Measurements from ENCODE around the gene TTLL8.

Gene TTLL8

DNA sequence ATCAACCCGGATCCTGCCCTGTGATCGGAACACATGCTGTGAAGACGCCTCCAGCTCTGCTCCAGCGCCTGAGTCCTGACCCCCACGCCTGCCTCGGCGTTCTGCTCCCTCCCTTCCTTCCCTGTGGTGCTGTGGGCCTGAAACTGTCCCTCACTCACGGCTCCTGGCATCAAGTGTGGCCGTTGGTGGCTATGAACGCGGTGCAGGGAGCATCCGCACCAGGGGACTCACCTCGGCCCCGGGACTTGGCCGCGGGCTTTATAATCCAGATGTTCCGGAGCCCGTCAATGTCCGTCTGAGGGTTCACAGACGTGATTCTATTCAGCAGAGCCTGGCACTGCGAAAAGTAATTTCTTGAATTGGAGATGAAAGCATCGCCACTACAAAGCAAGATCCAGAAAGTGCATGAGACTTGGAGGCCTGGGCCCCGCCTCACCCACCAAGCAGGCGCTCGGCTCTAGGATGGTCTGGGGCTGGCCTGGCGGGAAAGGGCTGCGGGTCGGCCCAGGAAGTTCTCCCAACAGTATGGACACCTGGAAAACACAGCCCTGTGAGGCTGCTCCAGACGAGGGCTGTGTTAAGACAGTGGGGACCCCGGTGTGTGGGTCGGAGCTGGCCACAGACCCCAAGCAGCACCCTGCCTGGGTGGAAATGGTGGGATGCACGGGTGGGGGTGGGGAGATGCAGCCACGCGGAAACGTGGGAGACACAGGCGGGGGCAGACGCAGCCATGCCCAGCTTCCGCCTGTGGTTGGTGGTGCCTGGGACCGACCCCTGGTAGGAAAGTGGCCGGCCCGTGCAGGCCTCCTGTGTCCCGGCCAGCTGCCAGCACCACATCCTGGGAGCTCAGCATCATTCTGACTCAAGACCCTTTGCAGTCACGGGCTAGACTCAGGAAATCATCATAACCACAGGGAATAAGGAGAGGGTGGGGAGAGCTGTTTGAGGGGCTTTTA is 23.7 kb downstream of the TTLL8 start:
- TF ChIP-seq NFIC (IDR thresholded peaks at IDR 0.05): no peak

DNA sequence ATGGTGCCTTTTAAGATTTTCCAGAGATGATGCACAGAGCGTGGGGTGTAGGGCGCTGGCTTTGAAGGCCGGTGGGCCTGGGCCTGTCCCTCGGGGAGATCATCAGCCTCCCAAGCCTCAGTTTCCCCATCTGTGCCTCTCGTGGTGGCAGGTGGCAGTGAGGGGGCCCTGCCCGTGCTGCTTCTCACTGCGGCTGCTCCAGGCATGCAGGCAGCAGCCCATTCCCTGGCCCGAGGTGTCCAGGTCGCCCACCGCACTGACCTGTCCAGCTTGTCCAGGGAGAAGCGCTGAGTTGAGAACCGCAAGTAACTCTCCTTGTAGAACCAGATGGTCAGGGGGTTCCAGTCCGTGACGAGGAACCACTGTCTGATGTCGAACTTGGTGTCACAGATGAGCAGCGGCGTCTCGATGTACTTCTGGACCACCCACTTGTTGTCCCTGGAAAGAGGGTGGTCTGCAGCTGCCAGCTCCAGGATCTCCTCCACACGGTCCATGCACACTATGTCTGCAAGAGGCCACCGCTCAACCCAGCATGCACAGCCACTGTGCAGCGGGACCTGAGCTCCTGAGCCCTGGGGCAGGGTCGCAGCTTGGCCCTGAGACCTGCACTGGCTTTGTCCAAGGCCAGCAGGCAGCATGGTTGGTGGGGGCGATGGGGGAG is 25.0 kb downstream of the TTLL8 start:
- no peak for TF ChIP-seq TCF12 (IDR thresholded peaks at IDR 0.05; ENCODE audit: low read depth)
- TF ChIP-seq USF1 (IDR thresholded peaks at IDR 0.05): no peak
- TF ChIP-seq RAD21 (IDR thresholded peaks at IDR 0.05; ENCODE audit: low read depth): no peak
- TF ChIP-seq NFIC (IDR thresholded peaks at IDR 0.05): no peak
- TF ChIP-seq, protein P1, sequence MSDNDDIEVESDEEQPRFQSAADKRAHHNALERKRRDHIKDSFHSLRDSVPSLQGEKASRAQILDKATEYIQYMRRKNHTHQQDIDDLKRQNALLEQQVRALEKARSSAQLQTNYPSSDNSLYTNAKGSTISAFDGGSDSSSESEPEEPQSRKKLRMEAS (IDR thresholded peaks at IDR 0.05): no peak
- TF ChIP-seq, protein P2, sequence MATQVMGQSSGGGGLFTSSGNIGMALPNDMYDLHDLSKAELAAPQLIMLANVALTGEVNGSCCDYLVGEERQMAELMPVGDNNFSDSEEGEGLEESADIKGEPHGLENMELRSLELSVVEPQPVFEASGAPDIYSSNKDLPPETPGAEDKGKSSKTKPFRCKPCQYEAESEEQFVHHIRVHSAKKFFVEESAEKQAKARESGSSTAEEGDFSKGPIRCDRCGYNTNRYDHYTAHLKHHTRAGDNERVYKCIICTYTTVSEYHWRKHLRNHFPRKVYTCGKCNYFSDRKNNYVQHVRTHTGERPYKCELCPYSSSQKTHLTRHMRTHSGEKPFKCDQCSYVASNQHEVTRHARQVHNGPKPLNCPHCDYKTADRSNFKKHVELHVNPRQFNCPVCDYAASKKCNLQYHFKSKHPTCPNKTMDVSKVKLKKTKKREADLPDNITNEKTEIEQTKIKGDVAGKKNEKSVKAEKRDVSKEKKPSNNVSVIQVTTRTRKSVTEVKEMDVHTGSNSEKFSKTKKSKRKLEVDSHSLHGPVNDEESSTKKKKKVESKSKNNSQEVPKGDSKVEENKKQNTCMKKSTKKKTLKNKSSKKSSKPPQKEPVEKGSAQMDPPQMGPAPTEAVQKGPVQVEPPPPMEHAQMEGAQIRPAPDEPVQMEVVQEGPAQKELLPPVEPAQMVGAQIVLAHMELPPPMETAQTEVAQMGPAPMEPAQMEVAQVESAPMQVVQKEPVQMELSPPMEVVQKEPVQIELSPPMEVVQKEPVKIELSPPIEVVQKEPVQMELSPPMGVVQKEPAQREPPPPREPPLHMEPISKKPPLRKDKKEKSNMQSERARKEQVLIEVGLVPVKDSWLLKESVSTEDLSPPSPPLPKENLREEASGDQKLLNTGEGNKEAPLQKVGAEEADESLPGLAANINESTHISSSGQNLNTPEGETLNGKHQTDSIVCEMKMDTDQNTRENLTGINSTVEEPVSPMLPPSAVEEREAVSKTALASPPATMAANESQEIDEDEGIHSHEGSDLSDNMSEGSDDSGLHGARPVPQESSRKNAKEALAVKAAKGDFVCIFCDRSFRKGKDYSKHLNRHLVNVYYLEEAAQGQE (IDR thresholded peaks at IDR 0.05; ENCODE audit: low read depth): no peak
- TF ChIP-seq CEBPB (IDR thresholded peaks at IDR 0.05): no peak
- TF ChIP-seq CREB1 (IDR thresholded peaks at IDR 0.05; ENCODE audit: low read depth): no peak
- TF ChIP-seq FOXM1 (IDR thresholded peaks at IDR 0.05; ENCODE audit: borderline replicate concordance, low read depth): no peak
- TF ChIP-seq YY1 (IDR thresholded peaks at IDR 0.05; ENCODE audit: low read depth): no peak

- TF ChIP-seq CREB1 (IDR thresholded peaks at IDR 0.05; ENCODE audit: low read depth): no peak
These were observed 25.8 kb downstream of the TTLL8 start for GRCh38 chr22:50032109-50032871.

DNA sequence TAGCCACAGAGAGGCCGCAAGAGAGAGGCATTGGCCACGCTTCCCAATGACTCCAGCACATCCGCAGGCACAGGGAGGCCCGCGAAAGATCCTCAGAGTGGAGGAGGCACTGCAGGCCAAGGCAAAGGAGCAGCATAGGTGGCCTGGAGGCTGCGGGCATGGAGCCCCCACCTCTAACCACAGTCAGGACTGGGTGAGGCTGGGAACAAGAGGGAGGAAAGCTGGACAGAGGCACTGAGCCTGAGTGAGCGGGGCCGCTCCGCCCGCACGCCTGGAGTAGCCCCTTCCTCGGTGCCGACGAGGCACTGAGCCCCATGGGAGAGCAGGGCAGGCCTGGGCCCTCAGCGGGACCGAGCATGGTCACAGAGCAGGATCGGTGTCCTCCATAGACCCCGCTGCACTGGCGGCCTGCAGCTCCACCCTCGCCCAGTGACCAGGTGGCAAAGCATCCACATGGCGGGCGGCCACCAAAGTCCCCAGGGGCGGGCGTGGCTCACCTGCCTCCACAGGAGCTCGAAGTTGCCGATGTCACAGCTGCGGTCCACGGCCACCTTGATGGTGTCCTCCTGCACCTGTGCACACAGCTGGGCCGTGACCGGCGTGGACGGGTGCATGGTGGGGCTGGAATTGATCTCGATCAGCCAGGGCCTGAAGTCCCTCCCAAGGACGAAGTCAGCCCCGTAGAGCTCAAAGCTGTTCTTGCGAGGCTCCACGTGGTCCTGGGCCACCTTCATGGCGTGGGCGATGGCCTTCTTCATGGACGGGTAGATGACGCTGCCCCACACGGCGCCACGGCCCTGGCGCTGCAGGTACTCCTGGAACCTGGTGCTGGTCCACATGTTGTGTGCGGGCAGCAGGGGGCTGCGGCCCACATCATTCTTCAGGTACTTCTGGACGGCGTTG is 26.7 kb downstream of the TTLL8 start:
- TF ChIP-seq CEBPB (IDR thresholded peaks at IDR 0.05) (no peak), TAF1 (IDR thresholded peaks at IDR 0.05; ENCODE audit: low read depth) (no peak), TCF12 (IDR thresholded peaks at IDR 0.05; ENCODE audit: low read depth) (no peak), YY1 (IDR thresholded peaks at IDR 0.05; ENCODE audit: low read depth) (no peak), CREB1 (IDR thresholded peaks at IDR 0.05; ENCODE audit: low read depth) (no peak)
- TF ChIP-seq, protein P2 (IDR thresholded peaks at IDR 0.05; ENCODE audit: low read depth): peak; percentile 35; the same call in 1 of the 2 replicates

DNA sequence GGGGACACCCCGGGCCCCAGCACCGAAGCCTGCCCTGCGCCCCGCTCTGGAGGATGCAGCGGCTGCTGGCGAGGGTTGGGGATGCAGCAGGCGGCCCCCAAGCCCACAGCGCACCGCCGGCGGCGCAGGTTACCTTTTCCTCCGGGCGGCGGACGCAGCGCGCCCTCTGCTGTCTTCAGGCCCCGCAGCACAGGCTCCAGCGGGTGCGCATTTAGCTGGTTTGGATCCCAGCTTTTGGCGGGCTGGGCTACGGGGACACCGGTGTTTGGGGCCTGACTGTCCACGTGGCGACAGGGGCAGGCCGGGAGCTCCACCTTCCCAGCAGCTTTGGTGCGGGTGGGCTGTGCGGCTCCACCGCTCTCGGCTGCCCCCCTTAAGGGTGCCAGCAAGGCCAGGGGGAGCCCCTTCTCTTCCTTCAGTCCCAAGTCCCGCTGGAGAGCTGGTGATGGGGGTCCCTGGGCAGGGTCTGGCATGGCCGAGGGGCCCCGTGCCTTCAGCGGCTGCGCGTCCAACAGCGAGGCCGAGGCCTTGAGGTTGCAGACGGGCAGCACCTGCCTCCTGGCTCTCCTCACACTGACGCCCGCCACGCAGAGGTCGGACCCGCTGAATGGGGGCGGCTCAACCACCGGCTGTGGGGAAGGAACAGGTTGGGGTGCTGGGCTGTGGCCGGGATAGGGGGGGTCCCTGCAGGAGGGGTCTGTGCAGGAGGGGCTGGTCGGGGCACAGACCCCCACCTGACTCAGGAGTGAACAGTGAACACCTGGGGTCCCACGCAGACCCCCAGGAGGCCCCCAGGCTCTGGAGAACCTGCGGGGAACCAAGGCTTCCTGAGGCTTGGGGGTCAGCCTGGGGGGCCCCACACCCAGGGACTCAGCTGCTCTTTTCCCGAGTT is 27.6 kb downstream of the TTLL8 start:
- TF ChIP-seq CEBPB (IDR thresholded peaks at IDR 0.05) (no peak), USF1 (IDR thresholded peaks at IDR 0.05) (peak; percentile 56), YY1 (IDR thresholded peaks at IDR 0.05; ENCODE audit: low read depth) (0 out of 2 replicates have a peak, but pooled peaks have one; percentile 36), TAF1 (IDR thresholded peaks at IDR 0.05; ENCODE audit: low read depth) (no peak), TEAD4 (IDR thresholded peaks at IDR 0.05) (peak; percentile 29; the same call in 1 of the 2 replicates), RAD21 (IDR thresholded peaks at IDR 0.05; ENCODE audit: low read depth) (peak; percentile 98)
- TF ChIP-seq, protein P2 (IDR thresholded peaks at IDR 0.05; ENCODE audit: low read depth): 0 out of 2 replicates have a peak, but pooled peaks have one; percentile 5
- TF ChIP-seq, protein P1 (IDR thresholded peaks at IDR 0.05): peak; percentile 94
